ENCODE data around the gene ZP1. TPM values are rescaled to one million over a fixed set of nuclear protein-coding genes. Genes with fewer than 3 reads are reported as not detected.

Gene ZP1
- total RNA-seq, 2 experiments from 2014 or later: not detected

GRCh38 chr11:60825790-60826189 is 41.6 kb upstream of the ZP1 start:
- no peaks in the 10 kb centered on the region for H3K36me3 Mint-ChIP-seq (ENCODE audit: low read depth)
- intact Hi-C loops (cut with micrococcal nuclease): loop anchor here (10.0 kb wide), 1 partner anchor 61 kb away; no protein-coding TSS in a partner anchor
- CTCF ChIA-PET: interaction anchor here (2.2 kb wide), 1 partner anchor 76 kb away, joined by 5 read pairs; no protein-coding TSS in a partner anchor
- no peaks in the 10 kb centered on the region for H3K27me3 Mint-ChIP-seq
- no peak overlapping the region for H3K4me3 Mint-ChIP-seq
- ATAC-seq (no peak), DNase-seq (no peak)
- no peak overlapping the region for H3K27ac Mint-ChIP-seq
- no peaks in the 10 kb centered on the region for H3K4me1 Mint-ChIP-seq (ENCODE audit: low read depth)
- TF ChIP-seq, protein P1, sequence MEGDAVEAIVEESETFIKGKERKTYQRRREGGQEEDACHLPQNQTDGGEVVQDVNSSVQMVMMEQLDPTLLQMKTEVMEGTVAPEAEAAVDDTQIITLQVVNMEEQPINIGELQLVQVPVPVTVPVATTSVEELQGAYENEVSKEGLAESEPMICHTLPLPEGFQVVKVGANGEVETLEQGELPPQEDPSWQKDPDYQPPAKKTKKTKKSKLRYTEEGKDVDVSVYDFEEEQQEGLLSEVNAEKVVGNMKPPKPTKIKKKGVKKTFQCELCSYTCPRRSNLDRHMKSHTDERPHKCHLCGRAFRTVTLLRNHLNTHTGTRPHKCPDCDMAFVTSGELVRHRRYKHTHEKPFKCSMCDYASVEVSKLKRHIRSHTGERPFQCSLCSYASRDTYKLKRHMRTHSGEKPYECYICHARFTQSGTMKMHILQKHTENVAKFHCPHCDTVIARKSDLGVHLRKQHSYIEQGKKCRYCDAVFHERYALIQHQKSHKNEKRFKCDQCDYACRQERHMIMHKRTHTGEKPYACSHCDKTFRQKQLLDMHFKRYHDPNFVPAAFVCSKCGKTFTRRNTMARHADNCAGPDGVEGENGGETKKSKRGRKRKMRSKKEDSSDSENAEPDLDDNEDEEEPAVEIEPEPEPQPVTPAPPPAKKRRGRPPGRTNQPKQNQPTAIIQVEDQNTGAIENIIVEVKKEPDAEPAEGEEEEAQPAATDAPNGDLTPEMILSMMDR (IDR thresholded peaks at IDR 0.05): no peak
- H3K9me3 Mint-ChIP-seq: no peaks in the 10 kb centered on the region
- POLR2A ChIA-PET: no interaction called here

- ChIA-PET POLR2A (interaction anchor here (0.7 to 1.8 kb wide), 4 partner anchors 10 to 74 kb away, joined by 3 to 4 read pairs (median 3); no protein-coding TSS in a partner anchor), CTCF (interaction anchor here (0.8 to 5.2 kb wide), 45 partner anchors 10 to 565 kb away, joined by 3 to 153 read pairs (median 5); partner anchors contain the start of genes CCDC86, PRPF19, PTGDR2 and TMEM109)
- Mint-ChIP-seq H3K27me3 (peaks cover 1% of the 10 kb centered on the region), H3K36me3 (ENCODE audit: low read depth) (no peaks in the 10 kb centered on the region), H3K4me3 (no peak overlapping the region), H3K9me3 (no peaks in the 10 kb centered on the region), H3K4me1 (ENCODE audit: low read depth) (peaks cover 2% of the 10 kb centered on the region), H3K27ac (no peak overlapping the region)
- intact Hi-C loops (cut with micrococcal nuclease): loop anchor here (1.0 to 2.0 kb wide), 2 partner anchors 57 to 356 kb away; no protein-coding TSS in a partner anchor
- ATAC-seq: peak; percentile 28
- DNase-seq: no peak
- TF ChIP-seq, protein P1 (IDR thresholded peaks at IDR 0.05): no peak
These were observed 36.7 kb upstream of the ZP1 start for GRCh38 chr11:60830478-60831142.

- DNase-seq (peak; percentile 90), ATAC-seq (peak; percentile 95)
- POLR2A ChIA-PET: interaction anchor here (0.7 to 1.8 kb wide), 4 partner anchors 11 to 73 kb away, joined by 3 to 4 read pairs (median 3); no protein-coding TSS in a partner anchor
- H3K4me3 Mint-ChIP-seq: no peak overlapping the region
- CTCF ChIA-PET: interaction anchor here (0.6 to 5.2 kb wide), 48 partner anchors 10 to 599 kb away, joined by 3 to 153 read pairs (median 5); partner anchors contain the start of genes CCDC86, PRPF19, PTGDR2 and TMEM109
- H3K27ac Mint-ChIP-seq: no peak overlapping the region
- H3K4me1 Mint-ChIP-seq (ENCODE audit: low read depth): peaks cover 2% of the 10 kb centered on the region
- no peaks in the 10 kb centered on the region for H3K9me3 Mint-ChIP-seq
- intact Hi-C loops (cut with micrococcal nuclease): loop anchor here (1.0 to 2.0 kb wide), 2 partner anchors 56 to 356 kb away; no protein-coding TSS in a partner anchor
- no peaks in the 10 kb centered on the region for H3K36me3 Mint-ChIP-seq (ENCODE audit: low read depth)
- TF ChIP-seq, protein P1 (IDR thresholded peaks at IDR 0.05): peak; percentile 91
- H3K27me3 Mint-ChIP-seq: peaks cover 1% of the 10 kb centered on the region
These were observed 36.2 kb upstream of the ZP1 start for GRCh38 chr11:60831143-60831500.

- peaks cover 2% of the 10 kb centered on the region for H3K4me1 Mint-ChIP-seq (ENCODE audit: low read depth)
- ATAC-seq: no peak
- POLR2A ChIA-PET: interaction anchor here (0.7 to 1.8 kb wide), 5 partner anchors 11 to 73 kb away, joined by 3 to 4 read pairs (median 3); no protein-coding TSS in a partner anchor
These were observed 35.8 kb upstream of the ZP1 start for GRCh38 chr11:60831501-60832079.

More at GRCh38 chr11:60831501-60832079, 35.8 kb upstream of the ZP1 start:
- CTCF ChIA-PET: interaction anchor here (0.6 to 5.2 kb wide), 49 partner anchors 10 to 599 kb away, joined by 3 to 153 read pairs (median 5); partner anchors contain the start of genes CCDC86, PRPF19, PTGDR2 and TMEM109
- no peaks in the 10 kb centered on the region for H3K9me3 Mint-ChIP-seq
- TF ChIP-seq, protein P1 (IDR thresholded peaks at IDR 0.05): no peak
- peaks cover 1% of the 10 kb centered on the region for H3K27me3 Mint-ChIP-seq
- H3K4me3 Mint-ChIP-seq: no peak overlapping the region
- no peaks in the 10 kb centered on the region for H3K36me3 Mint-ChIP-seq (ENCODE audit: low read depth)
- intact Hi-C loops (cut with micrococcal nuclease): loop anchor here (1.0 to 2.0 kb wide), 2 partner anchors 56 to 355 kb away; no protein-coding TSS in a partner anchor
- no peak for DNase-seq
- H3K27ac Mint-ChIP-seq: no peak overlapping the region

All from activated CD8-positive, alpha-beta T cell treated with anti-CD3 and anti-CD28 coated beads for 36 hours (primary cell).